H1 (cell line): ENCODE measurements around the gene ASIC1. TPM values are rescaled to one million over a fixed set of nuclear protein-coding genes. Genes with fewer than 3 reads are reported as not detected.

Experiments used
- CTCF ChIA-PET: fragments of 300-600 bp; sonication (Branson Sonifier 250); formaldehyde crosslinking; loops from one replicate; lab custom pipeline; 2021; ENCODE audit not compliant: partially characterized antibody; lab: Charles Lee
- POLR2A ChIA-PET: fragments of 300-600 bp; sonication (Branson Sonifier 250); formaldehyde crosslinking; loops from one replicate; lab custom pipeline; 2021; ENCODE audit warnings: inconsistent platforms; ENCODE audit not compliant: partially characterized antibody; lab: Charles Lee
- DNase-seq, 2 experiments: peaks; one replicate each; pipeline versions ENCODE4 v3.0.0 to v3.0.0-alpha.2; 2010 to 2022; ENCODE audit warnings: low spot score in 2 of 2, low read depth in 1 of 2, mixed read lengths in 1 of 2
- FAIRE-seq: peaks from 2 replicates; lab custom pipeline; 2011; peaks lifted over from hg19 to GRCh38; lab: Jason Lieb, UNC
- H2AFZ ChIP-seq: 2 replicates; pipeline ENCODE4 v1.8.1; 2012; ENCODE audit warnings: low read length, inconsistent platforms
- H2AK5ac ChIP-seq: 2 replicates; pipeline ENCODE4 v1.6.1; 2013; ENCODE audit warnings: low read depth, low read length
- H2BK120ac ChIP-seq: replicated peaks from 2 replicates; pipeline ENCODE3; 2013; ENCODE audit warnings: low read depth, low read length, inconsistent platforms
- H2BK12ac ChIP-seq: 2 replicates; pipeline ENCODE4 v1.6.1; 2013; ENCODE audit warnings: low read depth, low read length
- H2BK15ac ChIP-seq: 2 replicates; pipeline ENCODE4 v1.6.1; 2013; ENCODE audit warnings: low read length
- H2BK20ac ChIP-seq: 2 replicates; pipeline ENCODE4 v1.6.1; 2013; ENCODE audit warnings: low read length
- H2BK5ac ChIP-seq: 2 replicates; pipeline ENCODE4 v1.6.1; 2013; ENCODE audit warnings: low read depth, low read length
- H3K14ac ChIP-seq: 2 replicates; pipeline ENCODE4 v1.6.1; 2013; ENCODE audit warnings: inconsistent platforms; ENCODE audit not compliant: insufficient read length
- H3K18ac ChIP-seq: 2 replicates; pipeline ENCODE4 v1.6.1; 2013; ENCODE audit warnings: low read length; ENCODE audit errors: extremely low read depth
- H3K23ac ChIP-seq: 2 replicates; pipeline ENCODE4 v1.6.1; 2013; ENCODE audit warnings: inconsistent platforms; ENCODE audit not compliant: insufficient read length
- H3K23me2 ChIP-seq: 2 replicates; pipeline ENCODE4 v1.6.1; 2013; ENCODE audit warnings: low read depth, low read length
- H3K27ac ChIP-seq: 2 replicates; pipeline ENCODE4 v1.6.1; 2011; ENCODE audit warnings: low read depth, low read length, inconsistent platforms
- H3K27me3 ChIP-seq, 4 experiments: replicated peaks in 1 of 4; 1 replicate in 1 of 4; 2 replicates in 3 of 4; pipeline versions ENCODE4 v1.6.1 to v1.8.1; 2011 to 2013; ENCODE audit warnings: low read length in 3 of 4, mild to moderate bottlenecking in 3 of 4, inconsistent platforms in 2 of 4, mixed read lengths in 2 of 4, moderate library complexity in 1 of 4; ENCODE audit not compliant: control insufficient read depth in 3 of 4, insufficient read depth in 3 of 4; ENCODE audit errors: extremely low read depth in 1 of 4
- H3K36me3 ChIP-seq, 4 experiments: 2 replicates each; pipeline versions ENCODE4 v1.6.1 to v1.8.1; 2011 to 2013; ENCODE audit warnings: mild to moderate bottlenecking in 4 of 4, low read length in 3 of 4, moderate library complexity in 2 of 4, control low read depth in 1 of 4, inconsistent platforms in 1 of 4; ENCODE audit not compliant: insufficient read depth in 4 of 4, control insufficient read depth in 2 of 4
- H3K4ac ChIP-seq: replicated peaks from 2 replicates; pipeline ENCODE3; 2013; ENCODE audit warnings: low read length, low read depth, mixed read lengths, inconsistent platforms; ENCODE audit not compliant: insufficient read length
- H3K4me1 ChIP-seq, 4 experiments: replicated peaks in 1 of 4; 1 replicate in 1 of 4; 2 replicates in 3 of 4; pipeline versions ENCODE4 v1.6.1 to v1.8.1; 2011 to 2013; ENCODE audit warnings: low read length in 3 of 4, inconsistent platforms in 2 of 4, mixed read lengths in 1 of 4; ENCODE audit not compliant: insufficient read depth in 4 of 4, control insufficient read depth in 3 of 4
- H3K4me2 ChIP-seq, 2 experiments: 2 replicates each; pipeline versions ENCODE4 v1.6.1 to v1.8.1; 2011 to 2013; ENCODE audit warnings: low read depth in 2 of 2, low read length in 2 of 2, control low read depth in 1 of 2, inconsistent platforms in 1 of 2, mild to moderate bottlenecking in 1 of 2; ENCODE audit not compliant: insufficient read depth in 1 of 2
- H3K4me3 ChIP-seq, 4 experiments: fragments of 200-600, 300-600 bp in 1 of 4; sonication (generic), shearing (Covaris generic), sonication (Bioruptor Twin) in 1 of 4; 2 replicates each; pipeline versions ENCODE4 v1.5.1 to v1.8.1; 2011 to 2016; ENCODE audit warnings: low read length in 4 of 4, low read depth in 3 of 4, control low read depth in 2 of 4, inconsistent platforms in 2 of 4, mild to moderate bottlenecking in 2 of 4, mixed read lengths in 1 of 4, moderate library complexity in 1 of 4; ENCODE audit not compliant: insufficient read depth in 2 of 4; ENCODE audit errors: extremely low read depth in 1 of 4
- H3K56ac ChIP-seq: replicated peaks from 2 replicates; pipeline ENCODE3; 2013; ENCODE audit warnings: low read depth, mild to moderate bottlenecking, mixed read lengths, low read length, inconsistent platforms; ENCODE audit not compliant: insufficient read length
- H3K79me1 ChIP-seq: 2 replicates; pipeline ENCODE4 v1.6.1; 2013; ENCODE audit warnings: low read depth, low read length, control low read depth
- H3K79me2 ChIP-seq, 2 experiments: 2 replicates each; pipeline versions ENCODE4 v1.6.1 to v1.8.1; 2012 to 2013; ENCODE audit warnings: low read length in 2 of 2, mild to moderate bottlenecking in 2 of 2, inconsistent platforms in 1 of 2; ENCODE audit not compliant: insufficient read depth in 2 of 2, control insufficient read depth in 1 of 2
- H3K9ac ChIP-seq, 4 experiments: replicated peaks in 1 of 4; 1 replicate in 1 of 4; 2 replicates in 3 of 4; pipeline versions ENCODE4 v1.6.1 to v1.8.1; 2011 to 2013; ENCODE audit warnings: low read depth in 3 of 4, low read length in 3 of 4, control low read depth in 2 of 4, mild to moderate bottlenecking in 2 of 4, moderate library complexity in 2 of 4, inconsistent platforms in 1 of 4; ENCODE audit errors: extremely low read depth in 1 of 4
- H3K9me3 ChIP-seq, 2 experiments: 2 replicates each; pipeline versions ENCODE4 v1.6.1 to v1.8.1; 2012 to 2013; ENCODE audit warnings: mild to moderate bottlenecking in 2 of 2, moderate library complexity in 2 of 2, control low read depth in 1 of 2, inconsistent platforms in 1 of 2, low read depth in 1 of 2, low read length in 1 of 2, mixed read lengths in 1 of 2; ENCODE audit not compliant: insufficient read depth in 2 of 2
- H4K20me1 ChIP-seq, 2 experiments: replicated peaks in 1 of 2; 2 replicates each; pipeline versions ENCODE3 to v1.8.1; 2011 to 2013; ENCODE audit warnings: inconsistent platforms in 2 of 2, low read length in 2 of 2, mild to moderate bottlenecking in 1 of 2; ENCODE audit not compliant: insufficient read depth in 2 of 2, control insufficient read depth in 1 of 2
- H4K5ac ChIP-seq: 2 replicates; pipeline ENCODE4 v1.6.1; 2013; ENCODE audit warnings: low read length, low read depth, mixed read lengths, inconsistent platforms; ENCODE audit not compliant: insufficient read length
- H4K8ac ChIP-seq: 2 replicates; pipeline ENCODE4 v1.8.0; 2013; ENCODE audit warnings: mild to moderate bottlenecking, moderate library complexity, low read length, inconsistent platforms; ENCODE audit not compliant: insufficient read depth; ENCODE audit errors: extremely low read depth
- H4K91ac ChIP-seq: replicated peaks from 2 replicates; pipeline ENCODE3; 2013; ENCODE audit warnings: low read length, mixed read lengths, inconsistent platforms; ENCODE audit not compliant: insufficient read length
- BRCA1 ChIP-seq: IDR thresholded peaks from 2 replicates; pipeline ENCODE4 v1.6.1; 2012; ENCODE audit warnings: low read depth, low read length, improper control_type of control experiment
- CBX8 ChIP-seq: fragments of 300-800, 300-1000 bp; sonication (generic); IDR thresholded peaks from 2 replicates; pipeline ENCODE4 v1.7.1; 2016; ENCODE audit warnings: low read depth, low read length, borderline replicate concordance
- CREB1 ChIP-seq: IDR thresholded peaks from 2 replicates; pipeline ENCODE4 v1.6.1; 2012; ENCODE audit warnings: inconsistent platforms
- FOSL1 ChIP-seq: IDR thresholded peaks from 2 replicates; pipeline ENCODE4 v1.6.1; 2011; ENCODE audit warnings: mild to moderate bottlenecking, low read depth, low read length, moderate library complexity; ENCODE audit not compliant: insufficient read depth
- NANOG ChIP-seq: IDR thresholded peaks from 2 replicates; pipeline ENCODE4 v1.6.1; 2011; ENCODE audit warnings: low read length, low read depth, mild to moderate bottlenecking, inconsistent platforms; ENCODE audit not compliant: insufficient read depth, poor library complexity, severe bottlenecking
- SAP30 ChIP-seq: fragments of 300-600 bp; sonication (generic); IDR thresholded peaks from 2 replicates; pipeline ENCODE4 v1.7.1; 2012; ENCODE audit warnings: low read length, moderate library complexity, mild to moderate bottlenecking, inconsistent platforms; ENCODE audit not compliant: insufficient read depth, insufficient replicate concordance
- SIX5 ChIP-seq: IDR thresholded peaks from 2 replicates; pipeline ENCODE4 v1.6.1; 2011; ENCODE audit warnings: mild to moderate bottlenecking, low read depth, low read length
- SRF ChIP-seq: IDR thresholded peaks from 2 replicates; pipeline ENCODE4 v1.6.1; 2011; ENCODE audit warnings: mild to moderate bottlenecking, low read depth, low read length, moderate library complexity
- SUZ12 ChIP-seq: fragments of 200-600 bp; sonication (generic); IDR thresholded peaks from 2 replicates; pipeline ENCODE4 v1.6.1; 2012; ENCODE audit warnings: mild to moderate bottlenecking, inconsistent platforms, low read length, moderate library complexity, mixed read lengths
- WGBS, 2 experiments: shearing (Covaris generic) in 1 of 2; methylation state at CpG; one replicate each; pipeline versions ENCODE4 v1.1.6 to v1.1.7; 2013 to 2015; ENCODE audit warnings: low lambda C conversion rate in 2 of 2, mixed read lengths in 2 of 2, inconsistent platforms in 1 of 2, low coverage in 1 of 2, missing lambda C conversion rate in 1 of 2; ENCODE audit not compliant: insufficient replicate concordance in 2 of 2, insufficient coverage in 1 of 2, insufficient read length in 1 of 2; ENCODE audit errors: extremely low coverage in 1 of 2, missing lambda C conversion rate in 1 of 2; 5-methylcytosine and 5-hydroxymethylcytosine counted together
- polyA plus RNA-seq, 7 experiments: library from polyadenylated mRNA; depleted of rRNA in 3 of 7; stranded (reverse) in 5 of 7; unstranded in 2 of 7; fragments of >200 nt in 5 of 7; fragments of 200-250 nt in 2 of 7; gene quantifications; 1 replicate in 5 of 7; 2 replicates in 1 of 7; 4 replicates in 1 of 7; pipeline versions ENCODE4 v1.2.1 to v1.2.3, GENCODE V29; 2011 to 2013; ENCODE audit warnings: missing spikeins in 2 of 7, mixed read lengths in 2 of 7
- total RNA-seq: library from RNA; stranded (reverse); fragmentation: NEBNext Ultra II Directional; extraction: Animal tissue kit (Norgen Biotek cat#: 25700); gene quantifications from 2 replicates; pipeline ENCODE4 v1.2.1, GENCODE V29; 2021
- TF ChIP-seq, protein P1 (sequence below): IDR thresholded peaks from 2 replicates; pipeline ENCODE4 v1.6.1; 2012; ENCODE audit warnings: low read length, inconsistent platforms

The ASIC1 gene
- total and polyA plus RNA-seq, 2 of the 8 experiments (the other 6 are each of a cell fraction or from before 2014, with no cell fraction given): 2.4 to 4.4 TPM

DNA sequence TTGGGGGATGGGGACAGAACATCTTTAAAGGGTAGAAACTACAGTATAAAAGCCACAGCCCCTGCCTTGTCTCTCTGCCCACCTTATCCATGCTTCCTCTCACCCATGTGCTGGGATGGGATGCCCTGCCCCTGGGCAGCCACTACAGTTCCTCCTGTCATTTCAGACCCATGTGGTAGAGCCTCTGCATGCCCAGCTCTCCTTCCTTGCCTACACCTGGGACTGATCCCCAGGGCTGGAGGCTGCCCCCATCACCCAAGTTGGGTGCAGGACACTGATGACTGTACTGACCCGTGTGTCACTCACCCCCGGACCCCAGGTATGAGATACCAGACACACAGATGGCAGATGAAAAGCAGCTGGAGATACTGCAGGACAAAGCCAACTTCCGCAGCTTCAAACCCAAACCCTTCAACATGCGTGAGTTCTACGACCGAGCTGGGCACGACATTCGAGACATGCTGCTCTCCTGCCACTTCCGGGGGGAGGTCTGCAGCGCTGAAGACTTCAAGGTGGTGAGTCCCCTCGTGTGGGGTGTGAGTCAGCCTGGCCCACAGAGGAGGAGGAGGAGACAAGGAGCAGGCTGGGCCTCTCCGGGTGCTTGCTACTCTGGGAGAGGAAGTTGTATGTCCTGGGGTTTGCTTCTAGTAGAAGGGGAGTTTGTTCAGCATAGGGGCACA, 2.2 kb downstream of the ASIC1 start:
- ChIA-PET CTCF (interaction anchor here (0.6 to 22.8 kb wide), 8 partner anchors 12 to 1325 kb away, joined by 3 to 420 read pairs (median 3); partner anchors contain the start of gene AQP6), POLR2A (interaction anchor here (0.5 to 0.8 kb wide), 3 partner anchors 9 to 236 kb away, joined by 3 read pairs; partner anchors contain the start of gene RACGAP1)
- WGBS, 2 experiments: 87% methylated on average over 12 of the region's 12 CpGs; no CpG with 5 or more reads in 1 of the 2 experiments
- H3K23me2 ChIP-seq: peaks cover 8% of the 10 kb centered on the region
- no peak overlapping the region for H3K14ac ChIP-seq
- H3K4me3 ChIP-seq: no peak overlapping the region
- H2BK5ac ChIP-seq: no peak overlapping the region
- no peak overlapping the region for H3K23ac ChIP-seq
- no peak overlapping the region for H2BK15ac ChIP-seq
- no peak overlapping the region for H4K5ac ChIP-seq
- H2BK120ac ChIP-seq: no peak overlapping the region
- H3K56ac ChIP-seq: no peak overlapping the region
- H2AFZ ChIP-seq: no peak overlapping the region
- no peak overlapping the region for H3K27ac ChIP-seq
- no peak for DNase-seq
- H2BK20ac ChIP-seq: no peak overlapping the region
- peaks cover 19 to 63% (median 47%) of the 10 kb centered on the region in 4 experiments for H3K27me3 ChIP-seq
- peaks cover 3 to 9% (median 8%) of the 10 kb centered on the region in 4 experiments for H3K4me1 ChIP-seq
- H3K79me2 ChIP-seq: no peaks in the 10 kb centered on the region
- FAIRE-seq: no peak
- H3K4me2 ChIP-seq: no peak overlapping the region
- no peak overlapping the region for H4K91ac ChIP-seq
- H2BK12ac ChIP-seq: no peak overlapping the region
- H3K18ac ChIP-seq: no peak overlapping the region
- no peaks in the 10 kb centered on the region for H3K9me3 ChIP-seq
- H3K9ac ChIP-seq: no peak overlapping the region
- H4K8ac ChIP-seq: peak overlapping the region; percentile 22; the same call in 1 of the 2 replicates
- no peak overlapping the region for H2AK5ac ChIP-seq
- H3K4ac ChIP-seq: no peak overlapping the region
- H3K79me1 ChIP-seq: no peaks in the 10 kb centered on the region
- H3K36me3 ChIP-seq: no peaks in the 10 kb centered on the region
- peaks cover 2 to 4% of the 10 kb centered on the region in 2 experiments for H4K20me1 ChIP-seq
- TF ChIP-seq SUZ12 (no peak), SAP30 (no peak), FOSL1 (no peak), BRCA1 (no peak), CBX8 (no peak), NANOG (no peak), SRF (no peak), CREB1 (no peak), SIX5 (no peak)
- TF ChIP-seq, protein P1, sequence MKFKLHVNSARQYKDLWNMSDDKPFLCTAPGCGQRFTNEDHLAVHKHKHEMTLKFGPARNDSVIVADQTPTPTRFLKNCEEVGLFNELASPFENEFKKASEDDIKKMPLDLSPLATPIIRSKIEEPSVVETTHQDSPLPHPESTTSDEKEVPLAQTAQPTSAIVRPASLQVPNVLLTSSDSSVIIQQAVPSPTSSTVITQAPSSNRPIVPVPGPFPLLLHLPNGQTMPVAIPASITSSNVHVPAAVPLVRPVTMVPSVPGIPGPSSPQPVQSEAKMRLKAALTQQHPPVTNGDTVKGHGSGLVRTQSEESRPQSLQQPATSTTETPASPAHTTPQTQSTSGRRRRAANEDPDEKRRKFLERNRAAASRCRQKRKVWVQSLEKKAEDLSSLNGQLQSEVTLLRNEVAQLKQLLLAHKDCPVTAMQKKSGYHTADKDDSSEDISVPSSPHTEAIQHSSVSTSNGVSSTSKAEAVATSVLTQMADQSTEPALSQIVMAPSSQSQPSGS: no peak
